Amniotic stem cell (primary cell): ENCODE results near the gene PLEKHG5.

ENCODE experiments used
- DNase-seq: peaks from one replicate; lab custom pipeline; 2025; lab: John Stamatoyannopoulos, UW

PLEKHG5 gene

DNA sequence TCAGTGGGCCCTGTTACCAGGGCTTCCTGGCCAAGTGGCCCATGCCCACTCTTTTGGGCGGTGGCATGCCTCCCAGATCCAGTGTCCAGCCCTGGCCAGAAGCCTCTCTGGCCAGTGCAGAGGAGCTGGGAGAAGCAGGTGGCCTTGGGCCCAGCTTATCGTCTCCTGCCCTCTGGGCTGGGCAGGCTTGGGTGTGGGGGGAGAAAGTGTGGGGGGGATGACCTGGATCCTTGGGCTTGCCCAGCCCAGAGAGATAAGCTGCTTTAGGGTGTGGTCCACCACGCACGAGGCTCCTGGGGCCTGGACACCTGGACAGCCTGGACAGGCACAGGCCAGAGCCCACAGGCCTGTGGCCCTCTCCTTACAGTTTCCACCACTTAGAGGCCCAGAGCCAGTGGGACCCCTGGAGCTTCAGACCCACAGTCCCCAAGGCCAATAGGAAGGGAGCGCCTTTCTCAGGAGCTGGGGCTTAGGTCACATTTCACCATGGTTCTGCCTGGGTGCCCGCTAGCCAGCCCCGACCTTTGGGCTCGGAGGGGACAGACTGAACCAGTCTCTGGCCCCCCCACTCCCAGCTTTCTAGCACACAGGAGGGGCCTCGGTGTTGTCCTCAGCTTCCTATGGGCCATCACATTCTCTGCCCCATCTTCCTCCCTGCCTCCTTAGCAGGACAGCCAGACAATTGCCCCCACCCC, 65.0 kb downstream of the PLEKHG5 start:
- DNase-seq, result no peak

DNA sequence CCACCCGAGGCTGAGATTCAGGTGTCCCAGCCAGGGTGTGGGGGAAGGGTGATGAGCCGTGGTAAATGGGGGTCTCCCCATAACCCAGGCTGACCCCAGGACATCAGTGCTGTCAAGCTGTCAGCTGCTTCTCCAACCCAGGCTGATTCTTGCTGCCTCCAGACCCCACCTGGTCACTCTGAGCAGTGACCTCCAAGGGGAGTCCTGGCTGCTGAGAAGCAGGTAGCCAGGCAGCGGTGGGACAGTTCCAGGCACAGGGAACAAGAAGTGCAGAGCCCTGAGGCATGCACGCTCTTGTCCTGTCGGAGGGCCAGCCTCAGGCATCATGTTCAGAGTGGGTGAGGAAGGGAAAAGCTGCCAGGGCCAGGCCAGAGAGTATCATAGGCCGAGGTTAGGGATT, 65.8 kb downstream of the PLEKHG5 start:
- no peak for DNase-seq

DNA sequence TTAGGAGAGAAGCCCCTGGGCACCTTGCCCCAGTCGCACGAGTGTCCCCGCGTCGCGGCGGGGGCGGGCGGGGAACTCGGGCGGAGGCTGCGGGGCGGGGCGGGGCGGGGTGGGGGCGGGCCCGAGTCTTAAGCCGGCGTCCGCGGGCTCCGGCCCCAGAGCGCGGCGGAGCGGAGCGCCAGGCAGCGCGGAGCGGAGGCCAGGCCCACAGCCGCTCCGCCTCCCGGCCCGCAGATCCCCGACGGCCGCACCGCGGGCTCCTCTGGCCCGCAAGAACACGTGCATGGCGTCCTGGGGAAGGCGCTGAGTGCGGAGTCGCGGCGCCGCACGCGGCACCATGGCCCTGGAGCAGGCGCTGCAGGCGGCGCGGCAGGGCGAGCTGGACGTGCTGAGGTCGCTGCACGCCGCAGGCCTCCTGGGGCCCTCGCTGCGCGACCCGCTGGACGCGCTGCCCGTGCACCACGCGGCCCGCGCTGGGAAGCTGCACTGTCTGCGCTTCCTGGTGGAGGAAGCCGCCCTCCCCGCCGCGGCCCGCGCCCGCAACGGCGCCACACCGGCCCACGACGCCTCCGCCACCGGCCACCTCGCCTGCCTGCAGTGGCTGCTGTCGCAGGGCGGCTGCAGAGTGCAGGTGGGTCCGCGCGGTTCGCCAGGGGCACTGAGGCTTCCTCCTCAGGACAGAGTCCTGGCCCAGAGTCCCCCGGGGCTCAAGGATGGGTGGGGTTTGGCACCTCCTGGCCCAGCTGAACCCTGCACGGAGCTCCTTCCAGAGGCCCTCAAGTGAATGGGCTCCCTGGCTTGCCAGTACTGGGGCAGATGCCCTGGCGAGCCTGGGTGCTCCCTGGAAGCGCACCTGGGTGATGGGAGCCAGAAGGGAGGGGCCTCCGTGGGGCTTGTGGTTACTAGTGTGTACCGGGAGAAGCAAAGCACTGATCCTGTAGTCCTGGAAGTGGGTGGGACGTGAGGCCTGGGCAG, 66.6 kb downstream of the PLEKHG5 start, which contains the start of gene ESPN:
TSS of gene ESPN (plus strand) at position 158 of the 975 bp plus-strand sequence. CDS start at position 338, 180 bp downstream.
- no peak for DNase-seq

DNA sequence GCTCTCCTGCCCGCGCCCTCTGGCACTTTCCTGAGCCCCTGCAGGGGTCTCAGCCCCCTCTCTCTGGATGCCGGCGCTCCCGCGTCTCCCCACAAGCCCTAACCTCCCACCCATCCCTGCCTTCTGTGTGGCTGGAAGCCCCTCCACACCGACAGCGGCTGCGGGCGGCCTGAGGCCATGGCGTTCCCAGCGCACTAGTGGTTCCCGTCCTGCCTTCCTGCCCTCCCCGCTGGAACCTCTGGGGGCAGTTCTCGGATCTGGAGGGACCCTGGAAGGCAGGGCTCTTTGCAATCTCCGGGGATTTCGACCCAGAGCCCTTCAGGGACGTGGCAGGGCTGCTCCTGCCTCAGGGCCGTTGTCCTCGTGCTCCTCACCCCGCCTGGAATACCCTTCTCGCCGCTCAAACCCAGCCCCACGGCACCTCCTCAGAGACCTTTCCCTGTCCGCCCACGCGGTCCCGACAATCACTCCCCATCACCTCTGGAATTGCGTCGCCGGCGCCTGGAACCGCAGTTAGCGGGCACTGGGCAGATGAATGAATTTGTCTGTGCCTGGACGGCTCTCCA, 67.4 kb downstream of the PLEKHG5 start:
- DNase-seq, result no peak

DNA sequence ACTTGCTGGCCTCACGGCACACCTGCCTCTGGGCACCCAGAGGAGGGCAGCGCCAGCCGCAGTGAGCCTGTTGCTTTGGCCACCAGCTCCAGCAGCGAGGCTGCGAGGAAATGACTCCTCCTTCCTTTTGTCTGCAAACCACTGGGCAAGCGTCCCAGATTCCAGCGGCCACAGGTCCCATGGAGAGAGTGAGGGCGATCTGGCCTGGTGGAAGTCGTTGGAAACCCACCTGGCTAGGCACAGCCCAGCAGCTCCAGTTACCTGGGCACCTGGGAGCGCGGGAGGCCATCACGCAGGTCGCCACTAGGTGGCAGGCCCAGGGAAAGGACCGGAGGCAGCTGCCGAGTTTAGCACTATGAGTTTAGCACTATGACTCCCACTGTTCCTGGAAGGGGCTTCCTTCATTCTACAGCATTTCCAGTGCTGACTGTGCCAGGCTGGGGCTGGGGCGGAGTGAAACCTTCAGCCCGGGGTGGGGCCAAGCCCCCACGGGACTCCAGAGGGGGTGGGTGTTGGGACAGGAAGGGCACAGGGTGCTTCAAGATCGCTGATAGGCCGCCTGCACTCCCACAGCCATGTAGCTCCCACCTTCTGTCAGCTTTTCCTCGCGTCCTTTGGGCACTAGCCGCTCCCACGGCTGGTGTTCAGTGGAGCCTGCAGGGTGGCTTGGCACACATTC, 68.0 kb downstream of the PLEKHG5 start:
- no peak for DNase-seq

DNA sequence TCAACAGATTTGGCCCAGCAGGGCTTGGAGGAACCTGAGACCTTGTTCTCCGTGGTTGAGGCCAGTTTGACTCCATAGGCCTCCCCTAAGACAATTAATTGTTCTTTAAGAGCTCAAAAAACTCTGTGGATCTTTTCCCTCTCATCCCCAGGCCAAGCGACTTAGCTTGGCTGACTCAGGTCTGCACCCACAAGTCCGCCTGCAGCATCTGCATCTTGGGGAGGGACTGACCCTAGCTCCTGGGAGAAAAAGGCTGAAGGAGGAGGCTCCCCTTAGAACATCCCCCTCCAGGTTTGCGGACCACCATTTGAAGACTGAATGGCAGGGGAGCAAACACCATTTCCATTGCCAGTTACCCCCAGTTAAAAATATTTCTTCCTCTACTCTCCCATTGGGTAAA, 70.2 kb downstream of the PLEKHG5 start:
- no peak for DNase-seq

DNA sequence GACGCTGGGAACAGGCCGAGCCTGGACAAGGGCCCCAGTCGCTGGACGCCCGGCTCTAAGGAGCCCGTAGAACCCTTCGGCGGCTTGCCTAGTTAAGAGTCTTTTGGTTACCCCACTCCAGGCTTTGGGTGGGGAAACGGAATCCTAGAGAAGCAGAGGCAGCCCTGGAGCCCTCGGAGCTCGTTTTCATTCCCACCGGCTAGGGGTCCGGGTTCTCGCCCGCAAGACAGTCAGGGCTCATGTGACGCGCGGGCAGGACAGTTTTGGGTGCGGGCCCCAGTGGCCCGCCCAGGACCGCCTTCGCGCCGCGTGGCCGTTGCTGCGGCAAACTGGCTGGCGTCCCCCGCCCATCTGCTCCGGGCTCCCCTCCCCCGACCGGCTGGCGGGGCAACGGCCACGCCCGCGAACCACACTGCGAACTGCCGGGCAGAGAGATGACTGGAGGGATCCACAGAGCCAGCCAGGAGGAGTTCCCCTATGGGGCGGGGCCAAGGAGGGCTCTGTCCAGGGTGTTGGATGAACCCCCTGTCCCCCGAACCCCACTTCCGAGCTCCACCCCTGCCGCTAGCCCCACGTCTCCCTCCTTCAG, 70.9 kb downstream of the PLEKHG5 start:
- DNase-seq, result no peak

DNA sequence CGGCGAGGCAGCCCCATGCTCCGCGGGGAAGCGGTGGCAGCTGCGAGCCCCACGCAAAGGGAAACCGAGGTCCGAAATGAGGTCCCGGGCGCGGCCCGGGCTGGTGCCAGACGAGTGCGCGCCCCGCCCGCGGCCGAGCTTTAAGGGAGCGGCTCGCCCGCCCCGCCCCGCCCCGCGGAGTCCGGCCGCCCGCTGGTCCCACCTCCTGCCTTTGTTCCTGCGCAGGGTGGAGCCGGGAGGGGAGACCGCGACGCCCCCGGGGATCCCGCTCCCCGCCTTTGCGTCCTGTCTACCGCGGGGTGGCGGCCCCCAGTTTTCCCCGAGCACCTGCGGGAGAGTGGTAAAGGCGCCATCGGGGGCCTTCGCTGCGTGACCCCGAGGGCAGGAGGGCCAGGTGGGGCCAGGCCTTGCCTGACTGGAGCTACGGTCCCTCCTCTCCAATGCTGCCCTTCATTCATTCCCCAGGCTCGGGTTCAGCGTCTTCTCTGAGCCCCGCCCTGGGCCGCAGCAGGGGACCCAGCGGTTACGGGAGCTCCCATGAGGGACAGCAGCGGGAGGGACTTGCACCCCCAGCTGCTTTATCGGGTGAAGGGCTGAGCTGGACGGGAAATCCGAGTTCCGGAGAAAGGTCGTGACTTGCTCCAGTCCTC, 71.5 kb downstream of the PLEKHG5 start, which contains the start of gene HES2:
TSS of gene HES2 (minus strand) at position 116 of the 650 bp plus-strand sequence. CDS start at position 17, 99 bp downstream.
- DNase-seq, result no peak

DNA sequence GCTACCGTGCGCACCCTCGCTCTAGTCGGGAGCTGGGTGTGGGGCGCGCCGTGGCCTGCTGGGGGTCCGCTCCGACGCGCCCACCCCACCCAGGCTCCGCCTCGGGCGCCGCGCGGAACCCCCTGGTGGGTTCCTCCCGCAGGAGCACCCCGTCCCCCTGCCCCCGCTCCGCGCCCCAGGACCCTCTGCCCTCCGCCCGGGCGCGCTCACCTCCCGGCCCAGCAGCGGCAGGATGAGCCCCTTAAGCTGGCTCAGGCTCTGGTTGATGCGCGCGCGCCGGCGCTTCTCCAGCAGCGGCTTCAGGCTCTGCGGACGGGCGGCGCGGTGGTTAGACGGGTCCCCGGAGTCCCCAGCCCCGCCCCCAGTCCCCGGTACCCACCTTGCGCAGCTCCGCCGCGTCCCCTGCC, 72.1 kb downstream of the PLEKHG5 start:
- DNase-seq, result no peak

DNA sequence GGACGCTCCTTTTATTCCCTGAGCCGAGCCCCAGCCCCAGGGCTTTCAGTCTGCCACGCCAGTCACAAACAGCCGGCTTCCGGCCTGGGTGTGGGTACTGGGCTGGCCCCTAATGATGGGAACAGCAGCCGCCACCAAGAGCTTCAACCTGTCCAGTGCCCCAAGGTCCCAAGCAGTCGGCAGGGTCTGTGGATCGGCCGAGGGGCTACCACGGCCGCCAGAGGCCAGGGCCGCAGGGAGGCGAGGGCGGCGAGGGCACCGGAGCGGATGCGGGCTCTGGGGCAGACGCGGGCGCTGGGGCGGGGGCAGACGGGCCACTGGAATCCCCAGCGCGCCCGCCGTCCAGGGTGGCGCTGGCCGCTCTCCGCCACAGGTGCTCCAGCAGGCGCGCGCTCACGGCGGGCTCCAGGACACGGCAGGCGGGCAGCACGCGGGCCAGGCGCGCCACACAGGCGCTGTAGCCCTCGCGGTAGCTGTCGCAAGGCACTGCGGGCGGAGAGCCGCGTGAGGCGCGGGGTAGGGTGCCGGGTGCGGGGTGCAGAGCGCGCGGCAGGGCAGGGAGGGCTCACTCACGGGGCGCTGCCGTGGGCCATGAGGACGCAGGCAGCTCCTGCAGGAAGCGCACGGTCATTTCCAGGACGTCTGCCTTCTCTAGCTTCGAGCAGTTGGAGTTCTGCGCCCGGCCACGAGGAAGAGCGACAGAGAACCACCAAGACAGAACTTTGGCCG, 72.6 kb downstream of the PLEKHG5 start:
- no peak for DNase-seq

DNA sequence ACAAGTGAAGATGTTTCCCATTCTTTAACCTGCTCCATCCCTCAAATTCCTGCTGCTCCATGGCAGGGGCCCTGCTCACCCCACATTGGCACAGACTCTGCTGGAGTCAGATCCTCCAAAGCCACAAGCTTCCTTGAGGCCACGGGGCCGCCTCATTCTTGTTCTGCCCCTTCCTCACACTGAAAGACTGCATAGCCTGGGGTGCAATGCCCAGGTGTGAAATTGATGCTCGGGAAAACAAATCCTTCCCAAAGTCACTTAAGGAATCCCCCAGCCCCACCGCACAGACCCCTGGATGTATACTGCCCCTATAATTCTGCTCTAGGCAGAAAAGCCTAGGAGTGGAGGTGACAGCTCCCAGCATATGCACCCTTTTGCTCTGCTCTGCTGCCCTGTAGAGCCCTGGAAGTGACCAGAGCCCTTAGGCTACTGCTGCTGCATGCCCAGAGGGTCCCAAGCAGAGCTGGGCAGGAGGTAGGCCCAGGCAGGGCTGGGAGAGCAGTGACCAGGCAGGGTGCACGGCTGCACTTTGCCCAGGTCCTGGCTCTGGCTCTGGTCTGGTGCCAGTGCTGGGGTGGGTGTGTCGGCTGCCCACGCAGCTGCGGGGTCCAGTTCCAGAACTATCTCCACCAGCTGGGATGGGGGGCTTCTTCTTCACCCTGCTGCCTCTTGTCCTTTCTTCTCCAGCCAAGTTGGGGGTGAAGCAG, 73.4 kb downstream of the PLEKHG5 start:
- DNase-seq, result no peak
